Measurements from ENCODE around the gene HTRA3.

DNA sequence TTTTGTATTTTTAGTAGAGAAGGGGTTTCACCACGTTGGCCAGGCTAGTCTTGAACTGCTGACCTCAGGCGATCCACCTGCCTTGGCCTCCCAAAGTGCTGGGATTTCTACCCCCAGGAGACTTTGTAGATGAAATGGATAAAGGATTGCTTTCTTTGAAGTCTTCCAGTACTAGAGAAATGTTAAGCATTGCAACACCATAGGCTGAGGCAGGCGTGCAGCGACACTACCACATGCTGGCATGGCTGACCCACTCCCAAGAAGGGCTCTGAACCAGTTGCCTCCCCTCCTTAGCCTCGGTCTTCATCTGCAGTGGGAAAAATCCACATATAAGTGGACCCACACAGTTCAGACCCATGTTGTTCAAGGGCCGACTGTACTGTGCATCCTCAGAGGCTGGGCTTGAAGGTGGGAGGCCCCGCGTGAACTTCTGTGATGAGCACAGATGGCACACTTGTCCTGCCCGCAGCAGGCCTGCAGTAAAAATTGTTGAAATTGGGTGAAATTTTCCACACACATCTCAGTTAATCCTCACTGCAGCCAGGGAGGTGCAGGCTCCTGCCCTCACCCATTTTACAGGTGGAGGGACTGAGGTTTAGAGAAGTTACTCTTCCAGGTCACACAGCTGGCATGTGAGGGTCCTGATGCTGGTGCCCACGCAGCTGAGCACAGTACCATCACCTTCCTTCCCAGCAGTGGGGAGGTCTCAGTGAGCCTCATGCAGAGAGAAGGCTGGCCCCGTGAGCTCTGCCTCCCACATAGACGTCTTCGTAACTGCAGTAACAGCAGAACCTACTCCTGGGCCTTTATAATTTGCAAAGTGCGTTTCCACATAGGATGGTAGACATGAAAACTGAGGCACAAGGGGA lies 35.5 kb downstream of the HTRA3 start:
- no peak for TF ChIP-seq WT1 (tag by site-specific recombination; IDR thresholded peaks at IDR 0.05)
- TF ChIP-seq ZNF146 (tag by site-specific recombination; IDR thresholded peaks at IDR 0.05), result no peak
- TF ChIP-seq, protein P1, sequence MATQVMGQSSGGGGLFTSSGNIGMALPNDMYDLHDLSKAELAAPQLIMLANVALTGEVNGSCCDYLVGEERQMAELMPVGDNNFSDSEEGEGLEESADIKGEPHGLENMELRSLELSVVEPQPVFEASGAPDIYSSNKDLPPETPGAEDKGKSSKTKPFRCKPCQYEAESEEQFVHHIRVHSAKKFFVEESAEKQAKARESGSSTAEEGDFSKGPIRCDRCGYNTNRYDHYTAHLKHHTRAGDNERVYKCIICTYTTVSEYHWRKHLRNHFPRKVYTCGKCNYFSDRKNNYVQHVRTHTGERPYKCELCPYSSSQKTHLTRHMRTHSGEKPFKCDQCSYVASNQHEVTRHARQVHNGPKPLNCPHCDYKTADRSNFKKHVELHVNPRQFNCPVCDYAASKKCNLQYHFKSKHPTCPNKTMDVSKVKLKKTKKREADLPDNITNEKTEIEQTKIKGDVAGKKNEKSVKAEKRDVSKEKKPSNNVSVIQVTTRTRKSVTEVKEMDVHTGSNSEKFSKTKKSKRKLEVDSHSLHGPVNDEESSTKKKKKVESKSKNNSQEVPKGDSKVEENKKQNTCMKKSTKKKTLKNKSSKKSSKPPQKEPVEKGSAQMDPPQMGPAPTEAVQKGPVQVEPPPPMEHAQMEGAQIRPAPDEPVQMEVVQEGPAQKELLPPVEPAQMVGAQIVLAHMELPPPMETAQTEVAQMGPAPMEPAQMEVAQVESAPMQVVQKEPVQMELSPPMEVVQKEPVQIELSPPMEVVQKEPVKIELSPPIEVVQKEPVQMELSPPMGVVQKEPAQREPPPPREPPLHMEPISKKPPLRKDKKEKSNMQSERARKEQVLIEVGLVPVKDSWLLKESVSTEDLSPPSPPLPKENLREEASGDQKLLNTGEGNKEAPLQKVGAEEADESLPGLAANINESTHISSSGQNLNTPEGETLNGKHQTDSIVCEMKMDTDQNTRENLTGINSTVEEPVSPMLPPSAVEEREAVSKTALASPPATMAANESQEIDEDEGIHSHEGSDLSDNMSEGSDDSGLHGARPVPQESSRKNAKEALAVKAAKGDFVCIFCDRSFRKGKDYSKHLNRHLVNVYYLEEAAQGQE (tag by site-specific recombination; IDR thresholded peaks at IDR 0.05), result no peak
- no peak for TF ChIP-seq GLI2 (tag by site-specific recombination; IDR thresholded peaks at IDR 0.05; ENCODE audit: borderline replicate concordance, low read depth)
- TF ChIP-seq, protein P2, sequence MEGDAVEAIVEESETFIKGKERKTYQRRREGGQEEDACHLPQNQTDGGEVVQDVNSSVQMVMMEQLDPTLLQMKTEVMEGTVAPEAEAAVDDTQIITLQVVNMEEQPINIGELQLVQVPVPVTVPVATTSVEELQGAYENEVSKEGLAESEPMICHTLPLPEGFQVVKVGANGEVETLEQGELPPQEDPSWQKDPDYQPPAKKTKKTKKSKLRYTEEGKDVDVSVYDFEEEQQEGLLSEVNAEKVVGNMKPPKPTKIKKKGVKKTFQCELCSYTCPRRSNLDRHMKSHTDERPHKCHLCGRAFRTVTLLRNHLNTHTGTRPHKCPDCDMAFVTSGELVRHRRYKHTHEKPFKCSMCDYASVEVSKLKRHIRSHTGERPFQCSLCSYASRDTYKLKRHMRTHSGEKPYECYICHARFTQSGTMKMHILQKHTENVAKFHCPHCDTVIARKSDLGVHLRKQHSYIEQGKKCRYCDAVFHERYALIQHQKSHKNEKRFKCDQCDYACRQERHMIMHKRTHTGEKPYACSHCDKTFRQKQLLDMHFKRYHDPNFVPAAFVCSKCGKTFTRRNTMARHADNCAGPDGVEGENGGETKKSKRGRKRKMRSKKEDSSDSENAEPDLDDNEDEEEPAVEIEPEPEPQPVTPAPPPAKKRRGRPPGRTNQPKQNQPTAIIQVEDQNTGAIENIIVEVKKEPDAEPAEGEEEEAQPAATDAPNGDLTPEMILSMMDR (tag by site-specific recombination; IDR thresholded peaks at IDR 0.05), result no peak
- TF ChIP-seq ZNF10 (tag by site-specific recombination; IDR thresholded peaks at IDR 0.05), result no peak
- TF ChIP-seq PRDM1 (tag by site-specific recombination; IDR thresholded peaks at IDR 0.05), result no peak
- TF ChIP-seq, protein P3, sequence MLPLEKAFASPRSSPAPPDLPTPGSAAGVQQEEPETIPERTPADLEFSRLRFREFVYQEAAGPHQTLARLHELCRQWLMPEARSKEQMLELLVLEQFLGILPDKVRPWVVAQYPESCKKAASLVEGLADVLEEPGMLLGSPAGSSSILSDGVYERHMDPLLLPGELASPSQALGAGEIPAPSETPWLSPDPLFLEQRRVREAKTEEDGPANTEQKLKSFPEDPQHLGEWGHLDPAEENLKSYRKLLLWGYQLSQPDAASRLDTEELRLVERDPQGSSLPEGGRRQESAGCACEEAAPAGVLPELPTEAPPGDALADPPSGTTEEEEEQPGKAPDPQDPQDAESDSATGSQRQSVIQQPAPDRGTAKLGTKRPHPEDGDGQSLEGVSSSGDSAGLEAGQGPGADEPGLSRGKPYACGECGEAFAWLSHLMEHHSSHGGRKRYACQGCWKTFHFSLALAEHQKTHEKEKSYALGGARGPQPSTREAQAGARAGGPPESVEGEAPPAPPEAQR (tag by site-specific recombination; IDR thresholded peaks at IDR 0.05), result no peak
- TF ChIP-seq ZNF350 (tag by site-specific recombination; IDR thresholded peaks at IDR 0.05), result no peak

All from HEK293 (cell line).